Thyroid gland (tissue), 4 donors: ENCODE measurements around the gene SON. TPM values are rescaled to one million over a fixed set of nuclear protein-coding genes. Genes with fewer than 3 reads are reported as not detected.

Experiments used
- DNase-seq, 2 donors: peaks; one replicate each; pipeline ENCODE4 v3.0.0-alpha.2; 2019
- H3K27ac ChIP-seq, 3 donors: fragments of 200-600 bp; sonication (generic); 1 replicate in 2 of 3; 2 replicates in 1 of 3; pipeline ENCODE4 v1.5.1; 2016 to 2019; ENCODE audit warnings: mild to moderate bottlenecking in 1 of 3, moderate library complexity in 1 of 3
- H3K27me3 ChIP-seq: fragments of 200-600 bp; sonication (generic); one replicate; pipeline ENCODE4 v1.5.1; 2019
- H3K36me3 ChIP-seq, 2 donors: fragments of 200-600 bp; sonication (generic); one replicate each; pipeline ENCODE4 v1.5.1; 2016 to 2019
- H3K4me1 ChIP-seq, 2 donors: fragments of 200-600 bp; sonication (generic); one replicate each; pipeline ENCODE4 v1.5.1; 2017 to 2019
- H3K4me3 ChIP-seq, 3 donors: fragments of 200-600 bp; sonication (generic); replicated peaks in 1 of 3; 1 replicate in 2 of 3; 2 replicates in 1 of 3; pipeline ENCODE4 v1.5.1; 2016; ENCODE audit warnings: mild to moderate bottlenecking in 1 of 3
- H3K9me3 ChIP-seq: fragments of 200-600 bp; sonication (generic); one replicate; pipeline ENCODE4 v1.5.1; 2017
- POLR2A ChIP-seq, 2 donors: fragments of 450-650 bp; IDR thresholded peaks; one replicate each; pipeline ENCODE4 v1.6.1; 2017; ENCODE audit warnings: antibody characterized with exemption in 2 of 2, mild to moderate bottlenecking in 2 of 2, moderate library complexity in 1 of 2
- WGBS, 2 donors: methylation state at CpG; one replicate each; pipeline ENCODE4 v1.1.5; 2017; 5-methylcytosine and 5-hydroxymethylcytosine counted together
- intact Hi-C: fragments of 100-400 bp; cut with DNase I; formaldehyde crosslinking; loops from one replicate; pipeline ENCODE4 v1.15.1; 2023
- total RNA-seq, 4 donors: library from RNA; depleted of rRNA; stranded (reverse); fragments of >200 nt; gene quantifications; one replicate each; pipeline ENCODE4 v1.2.3, GENCODE V29; 2016
- TF ChIP-seq, protein P1 (sequence below), 6 experiments: fragments of 200-600 bp in 3 of 6; fragments of 450-650 bp in 3 of 6; sonication (generic) in 3 of 6; IDR thresholded peaks; one replicate each; pipeline ENCODE4 v1.5.1; 2016 to 2019; ENCODE audit warnings: antibody characterized with exemption in 6 of 6, mild to moderate bottlenecking in 2 of 6, inconsistent platforms in 1 of 6, moderate library complexity in 1 of 6

SON gene
- total RNA-seq, 4 donors from 2014 or later: 283 to 425 (median 334) TPM

- peaks cover 64 to 67% of the 10 kb centered on the region in 2 donors for H3K36me3 ChIP-seq
- DNase-seq: no peak
- no peak for TF ChIP-seq POLR2A (IDR thresholded peaks at IDR 0.05)
- TF ChIP-seq, protein P1, sequence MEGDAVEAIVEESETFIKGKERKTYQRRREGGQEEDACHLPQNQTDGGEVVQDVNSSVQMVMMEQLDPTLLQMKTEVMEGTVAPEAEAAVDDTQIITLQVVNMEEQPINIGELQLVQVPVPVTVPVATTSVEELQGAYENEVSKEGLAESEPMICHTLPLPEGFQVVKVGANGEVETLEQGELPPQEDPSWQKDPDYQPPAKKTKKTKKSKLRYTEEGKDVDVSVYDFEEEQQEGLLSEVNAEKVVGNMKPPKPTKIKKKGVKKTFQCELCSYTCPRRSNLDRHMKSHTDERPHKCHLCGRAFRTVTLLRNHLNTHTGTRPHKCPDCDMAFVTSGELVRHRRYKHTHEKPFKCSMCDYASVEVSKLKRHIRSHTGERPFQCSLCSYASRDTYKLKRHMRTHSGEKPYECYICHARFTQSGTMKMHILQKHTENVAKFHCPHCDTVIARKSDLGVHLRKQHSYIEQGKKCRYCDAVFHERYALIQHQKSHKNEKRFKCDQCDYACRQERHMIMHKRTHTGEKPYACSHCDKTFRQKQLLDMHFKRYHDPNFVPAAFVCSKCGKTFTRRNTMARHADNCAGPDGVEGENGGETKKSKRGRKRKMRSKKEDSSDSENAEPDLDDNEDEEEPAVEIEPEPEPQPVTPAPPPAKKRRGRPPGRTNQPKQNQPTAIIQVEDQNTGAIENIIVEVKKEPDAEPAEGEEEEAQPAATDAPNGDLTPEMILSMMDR (IDR thresholded peaks at IDR 0.05): no peak
- no peaks in the 10 kb centered on the region for H3K9me3 ChIP-seq
- no peak overlapping the region for H3K4me3 ChIP-seq
- intact Hi-C loops: no loop called here
- H3K27me3 ChIP-seq: no peaks in the 10 kb centered on the region
- peaks cover 5 to 14% of the 10 kb centered on the region in 2 donors for H3K4me1 ChIP-seq
- WGBS, 2 donors: 96 to 97% methylated on average over 23 to 24 of the region's 24 CpGs
- no peak overlapping the region for H3K27ac ChIP-seq
Observed at GRCh38 chr21:33552093-33552998, 9.5 kb downstream of the SON start.

- TF ChIP-seq, protein P1 (IDR thresholded peaks at IDR 0.05): no peak
- no peak for TF ChIP-seq POLR2A (IDR thresholded peaks at IDR 0.05)
- Histone ChIP-seq H3K36me3 (peaks cover 70 to 72% of the 10 kb centered on the region in 2 donors), H3K9me3 (no peaks in the 10 kb centered on the region), H3K27me3 (no peaks in the 10 kb centered on the region), H3K4me1 (peaks cover 5 to 14% of the 10 kb centered on the region in 2 donors), H3K27ac (no peak overlapping the region), H3K4me3 (no peak overlapping the region)
- DNase-seq: no peak
- 94 to 96% methylated on average over 7 to 11 of the region's 12 CpGs for WGBS, 2 donors
- intact Hi-C loops: no loop called here
Observed at GRCh38 chr21:33552999-33553598, 10.3 kb downstream of the SON start.

DNA sequence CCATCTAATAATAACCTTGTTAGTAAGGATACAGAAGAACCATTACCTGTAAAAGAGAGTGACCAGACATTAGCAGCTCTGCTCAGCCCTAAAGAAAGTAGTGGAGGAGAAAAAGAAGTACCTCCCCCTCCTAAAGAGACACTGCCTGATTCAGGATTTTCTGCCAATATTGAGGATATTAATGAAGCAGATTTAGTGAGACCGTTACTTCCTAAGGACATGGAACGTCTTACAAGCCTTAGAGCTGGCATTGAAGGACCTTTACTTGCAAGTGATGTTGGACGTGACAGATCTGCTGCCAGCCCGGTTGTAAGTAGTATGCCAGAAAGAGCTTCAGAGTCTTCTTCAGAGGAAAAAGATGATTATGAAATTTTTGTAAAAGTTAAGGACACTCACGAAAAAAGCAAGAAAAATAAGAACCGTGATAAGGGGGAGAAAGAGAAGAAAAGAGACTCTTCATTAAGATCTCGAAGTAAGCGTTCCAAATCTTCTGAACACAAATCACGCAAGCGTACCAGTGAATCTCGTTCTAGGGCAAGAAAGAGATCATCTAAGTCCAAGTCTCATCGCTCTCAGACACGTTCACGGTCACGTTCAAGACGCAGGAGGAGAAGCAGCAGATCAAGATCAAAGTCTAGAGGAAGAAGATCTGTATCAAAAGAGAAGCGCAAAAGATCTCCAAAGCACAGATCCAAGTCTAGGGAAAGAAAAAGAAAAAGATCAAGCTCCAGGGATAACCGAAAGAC is 11.6 kb downstream of the SON start:
- H3K4me1 ChIP-seq: peaks cover 5 to 14% of the 10 kb centered on the region in 2 donors
- 93 to 96% methylated on average over 18 of the region's 18 CpGs for WGBS, 2 donors
- intact Hi-C loops: no loop called here
- TF ChIP-seq, protein P1 (IDR thresholded peaks at IDR 0.05): no peak
- no peak for TF ChIP-seq POLR2A (IDR thresholded peaks at IDR 0.05)
- no peak for DNase-seq
- H3K4me3 ChIP-seq: no peak overlapping the region
- no peak overlapping the region for H3K27ac ChIP-seq
- H3K9me3 ChIP-seq: no peaks in the 10 kb centered on the region
- H3K27me3 ChIP-seq: no peaks in the 10 kb centered on the region
- peaks cover 78 to 79% of the 10 kb centered on the region in 2 donors for H3K36me3 ChIP-seq

- TF ChIP-seq, protein P1 (IDR thresholded peaks at IDR 0.05): no peak
- no peak for TF ChIP-seq POLR2A (IDR thresholded peaks at IDR 0.05)
- peaks cover 5 to 14% of the 10 kb centered on the region in 2 donors for H3K4me1 ChIP-seq
- H3K4me3 ChIP-seq: no peak overlapping the region
- no peaks in the 10 kb centered on the region for H3K27me3 ChIP-seq
- peaks cover 78 to 79% of the 10 kb centered on the region in 2 donors for H3K36me3 ChIP-seq
- intact Hi-C loops: no loop called here
- H3K9me3 ChIP-seq: no peaks in the 10 kb centered on the region
- WGBS, 2 donors: 97 to 100% methylated on average over 29 to 32 of the region's 32 CpGs
- DNase-seq: no peak
- no peak overlapping the region for H3K27ac ChIP-seq
Observed at GRCh38 chr21:33554982-33555344, 12.1 kb downstream of the SON start.
